ENCODE data around the gene NAGK.

NAGK gene

GRCh38 chr2:71074893-71075395 lies 6.5 kb downstream of the NAGK start:
- TF ChIP-seq BACH2 (CRISPR knock-in tag; IDR thresholded peaks at IDR 0.05; ENCODE audit: borderline replicate concordance) = no peak
- TF ChIP-seq GLIS3 (CRISPR knock-in tag; IDR thresholded peaks at IDR 0.05) = no peak
- no peak for TF ChIP-seq SNAI2 (CRISPR knock-in tag; IDR thresholded peaks at IDR 0.05)
- TF ChIP-seq ZNF565 (CRISPR knock-in tag; conservative IDR thresholded peaks at IDR 0.05; ENCODE audit: low read depth) = no peak
- no peak for TF ChIP-seq CSDC2 (CRISPR knock-in tag; IDR thresholded peaks at IDR 0.05)
- TF ChIP-seq, protein P1, sequence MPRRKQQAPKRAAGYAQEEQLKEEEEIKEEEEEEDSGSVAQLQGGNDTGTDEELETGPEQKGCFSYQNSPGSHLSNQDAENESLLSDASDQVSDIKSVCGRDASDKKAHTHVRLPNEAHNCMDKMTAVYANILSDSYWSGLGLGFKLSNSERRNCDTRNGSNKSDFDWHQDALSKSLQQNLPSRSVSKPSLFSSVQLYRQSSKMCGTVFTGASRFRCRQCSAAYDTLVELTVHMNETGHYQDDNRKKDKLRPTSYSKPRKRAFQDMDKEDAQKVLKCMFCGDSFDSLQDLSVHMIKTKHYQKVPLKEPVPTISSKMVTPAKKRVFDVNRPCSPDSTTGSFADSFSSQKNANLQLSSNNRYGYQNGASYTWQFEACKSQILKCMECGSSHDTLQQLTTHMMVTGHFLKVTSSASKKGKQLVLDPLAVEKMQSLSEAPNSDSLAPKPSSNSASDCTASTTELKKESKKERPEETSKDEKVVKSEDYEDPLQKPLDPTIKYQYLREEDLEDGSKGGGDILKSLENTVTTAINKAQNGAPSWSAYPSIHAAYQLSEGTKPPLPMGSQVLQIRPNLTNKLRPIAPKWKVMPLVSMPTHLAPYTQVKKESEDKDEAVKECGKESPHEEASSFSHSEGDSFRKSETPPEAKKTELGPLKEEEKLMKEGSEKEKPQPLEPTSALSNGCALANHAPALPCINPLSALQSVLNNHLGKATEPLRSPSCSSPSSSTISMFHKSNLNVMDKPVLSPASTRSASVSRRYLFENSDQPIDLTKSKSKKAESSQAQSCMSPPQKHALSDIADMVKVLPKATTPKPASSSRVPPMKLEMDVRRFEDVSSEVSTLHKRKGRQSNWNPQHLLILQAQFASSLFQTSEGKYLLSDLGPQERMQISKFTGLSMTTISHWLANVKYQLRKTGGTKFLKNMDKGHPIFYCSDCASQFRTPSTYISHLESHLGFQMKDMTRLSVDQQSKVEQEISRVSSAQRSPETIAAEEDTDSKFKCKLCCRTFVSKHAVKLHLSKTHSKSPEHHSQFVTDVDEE (CRISPR knock-in tag; IDR thresholded peaks at IDR 0.05) = no peak
- TF ChIP-seq, protein P2, sequence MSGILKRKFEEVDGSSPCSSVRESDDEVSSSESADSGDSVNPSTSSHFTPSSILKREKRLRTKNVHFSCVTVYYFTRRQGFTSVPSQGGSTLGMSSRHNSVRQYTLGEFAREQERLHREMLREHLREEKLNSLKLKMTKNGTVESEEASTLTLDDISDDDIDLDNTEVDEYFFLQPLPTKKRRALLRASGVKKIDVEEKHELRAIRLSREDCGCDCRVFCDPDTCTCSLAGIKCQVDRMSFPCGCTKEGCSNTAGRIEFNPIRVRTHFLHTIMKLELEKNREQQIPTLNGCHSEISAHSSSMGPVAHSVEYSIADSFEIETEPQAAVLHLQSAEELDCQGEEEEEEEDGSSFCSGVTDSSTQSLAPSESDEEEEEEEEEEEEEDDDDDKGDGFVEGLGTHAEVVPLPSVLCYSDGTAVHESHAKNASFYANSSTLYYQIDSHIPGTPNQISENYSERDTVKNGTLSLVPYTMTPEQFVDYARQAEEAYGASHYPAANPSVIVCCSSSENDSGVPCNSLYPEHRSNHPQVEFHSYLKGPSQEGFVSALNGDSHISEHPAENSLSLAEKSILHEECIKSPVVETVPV (CRISPR knock-in tag; IDR thresholded peaks at IDR 0.05) = no peak
- TF ChIP-seq, protein P3, sequence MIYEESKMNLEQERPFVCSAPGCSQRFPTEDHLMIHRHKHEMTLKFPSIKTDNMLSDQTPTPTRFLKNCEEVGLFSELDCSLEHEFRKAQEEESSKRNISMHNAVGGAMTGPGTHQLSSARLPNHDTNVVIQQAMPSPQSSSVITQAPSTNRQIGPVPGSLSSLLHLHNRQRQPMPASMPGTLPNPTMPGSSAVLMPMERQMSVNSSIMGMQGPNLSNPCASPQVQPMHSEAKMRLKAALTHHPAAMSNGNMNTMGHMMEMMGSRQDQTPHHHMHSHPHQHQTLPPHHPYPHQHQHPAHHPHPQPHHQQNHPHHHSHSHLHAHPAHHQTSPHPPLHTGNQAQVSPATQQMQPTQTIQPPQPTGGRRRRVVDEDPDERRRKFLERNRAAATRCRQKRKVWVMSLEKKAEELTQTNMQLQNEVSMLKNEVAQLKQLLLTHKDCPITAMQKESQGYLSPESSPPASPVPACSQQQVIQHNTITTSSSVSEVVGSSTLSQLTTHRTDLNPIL (CRISPR knock-in tag; IDR thresholded peaks at IDR 0.05; ENCODE audit: low read depth) = no peak
- TF ChIP-seq ESRRG (CRISPR knock-in tag; IDR thresholded peaks at IDR 0.05) = no peak
- TF ChIP-seq RARB (CRISPR knock-in tag; IDR thresholded peaks at IDR 0.05) = no peak
- no peak for TF ChIP-seq ZNF8 (CRISPR knock-in tag; IDR thresholded peaks at IDR 0.05)
- TF ChIP-seq ZFP30 (CRISPR knock-in tag; IDR thresholded peaks at IDR 0.05) = no peak
- TF ChIP-seq ZFP3 (CRISPR knock-in tag; IDR thresholded peaks at IDR 0.05) = no peak
- TF ChIP-seq ARNTL (CRISPR knock-in tag; IDR thresholded peaks at IDR 0.05; ENCODE audit: borderline replicate concordance, low read depth) = no peak
- TF ChIP-seq ISL1 (CRISPR knock-in tag; IDR thresholded peaks at IDR 0.05) = no peak
- no peak for TF ChIP-seq TCF4 (CRISPR knock-in tag; IDR thresholded peaks at IDR 0.05; ENCODE audit: borderline replicate concordance)
- no peak for TF ChIP-seq ZNF70 (CRISPR knock-in tag; IDR thresholded peaks at IDR 0.05)
- no peak for TF ChIP-seq TOX (CRISPR knock-in tag; IDR thresholded peaks at IDR 0.05; ENCODE audit: borderline replicate concordance)
- no peak for ATAC-seq

DNA sequence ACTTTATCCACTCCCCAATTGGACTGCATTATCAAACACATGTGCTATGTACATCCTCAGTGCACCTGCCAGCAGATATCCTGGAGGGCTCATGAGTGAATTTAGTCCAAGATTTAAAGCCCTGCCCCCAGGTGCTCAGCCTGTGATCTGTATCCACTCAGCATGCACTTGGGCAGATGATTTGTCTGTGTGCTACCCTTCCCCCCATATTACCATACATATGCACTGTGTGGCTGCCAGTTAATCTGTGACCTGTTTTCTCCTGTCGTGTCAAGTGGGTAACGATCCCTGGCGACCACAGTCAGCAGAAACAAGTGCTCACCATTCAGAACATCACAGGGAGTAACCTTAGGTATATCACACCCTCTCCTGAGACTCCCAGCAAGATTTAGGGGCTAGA lies 10.2 kb downstream of the NAGK start:
- no peak for ATAC-seq
- TF ChIP-seq TOX (CRISPR knock-in tag; IDR thresholded peaks at IDR 0.05; ENCODE audit: borderline replicate concordance) (no peak), ESRRG (CRISPR knock-in tag; IDR thresholded peaks at IDR 0.05) (no peak), ZNF565 (CRISPR knock-in tag; conservative IDR thresholded peaks at IDR 0.05; ENCODE audit: low read depth) (no peak), SNAI2 (CRISPR knock-in tag; IDR thresholded peaks at IDR 0.05) (no peak)

GRCh38 chr2:71082402-71083252 lies 14.2 kb downstream of the NAGK start:
- no peak for ATAC-seq
- TF ChIP-seq OSR1 (CRISPR knock-in tag; IDR thresholded peaks at IDR 0.05) (no peak), ESRRG (CRISPR knock-in tag; IDR thresholded peaks at IDR 0.05) (no peak), SNAI2 (CRISPR knock-in tag; IDR thresholded peaks at IDR 0.05) (no peak), ARNTL (CRISPR knock-in tag; IDR thresholded peaks at IDR 0.05; ENCODE audit: borderline replicate concordance, low read depth) (no peak), BACH2 (CRISPR knock-in tag; IDR thresholded peaks at IDR 0.05; ENCODE audit: borderline replicate concordance) (no peak), TOX (CRISPR knock-in tag; IDR thresholded peaks at IDR 0.05; ENCODE audit: borderline replicate concordance) (no peak), ZFP30 (CRISPR knock-in tag; IDR thresholded peaks at IDR 0.05) (no peak), TCF4 (CRISPR knock-in tag; IDR thresholded peaks at IDR 0.05; ENCODE audit: borderline replicate concordance) (no peak), POU6F1 (CRISPR knock-in tag; IDR thresholded peaks at IDR 0.05; ENCODE audit: borderline replicate concordance, low read depth) (no peak), ZNF70 (CRISPR knock-in tag; IDR thresholded peaks at IDR 0.05) (no peak), ISL1 (CRISPR knock-in tag; IDR thresholded peaks at IDR 0.05) (no peak), RARB (CRISPR knock-in tag; IDR thresholded peaks at IDR 0.05) (no peak), CSDC2 (CRISPR knock-in tag; IDR thresholded peaks at IDR 0.05) (no peak)
- TF ChIP-seq, protein P1 (CRISPR knock-in tag; IDR thresholded peaks at IDR 0.05) = no peak
- TF ChIP-seq, protein P2 (CRISPR knock-in tag; IDR thresholded peaks at IDR 0.05) = no peak
- TF ChIP-seq, protein P4, sequence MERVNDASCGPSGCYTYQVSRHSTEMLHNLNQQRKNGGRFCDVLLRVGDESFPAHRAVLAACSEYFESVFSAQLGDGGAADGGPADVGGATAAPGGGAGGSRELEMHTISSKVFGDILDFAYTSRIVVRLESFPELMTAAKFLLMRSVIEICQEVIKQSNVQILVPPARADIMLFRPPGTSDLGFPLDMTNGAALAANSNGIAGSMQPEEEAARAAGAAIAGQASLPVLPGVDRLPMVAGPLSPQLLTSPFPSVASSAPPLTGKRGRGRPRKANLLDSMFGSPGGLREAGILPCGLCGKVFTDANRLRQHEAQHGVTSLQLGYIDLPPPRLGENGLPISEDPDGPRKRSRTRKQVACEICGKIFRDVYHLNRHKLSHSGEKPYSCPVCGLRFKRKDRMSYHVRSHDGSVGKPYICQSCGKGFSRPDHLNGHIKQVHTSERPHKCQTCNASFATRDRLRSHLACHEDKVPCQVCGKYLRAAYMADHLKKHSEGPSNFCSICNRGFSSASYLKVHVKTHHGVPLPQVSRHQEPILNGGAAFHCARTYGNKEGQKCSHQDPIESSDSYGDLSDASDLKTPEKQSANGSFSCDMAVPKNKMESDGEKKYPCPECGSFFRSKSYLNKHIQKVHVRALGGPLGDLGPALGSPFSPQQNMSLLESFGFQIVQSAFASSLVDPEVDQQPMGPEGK (CRISPR knock-in tag; IDR thresholded peaks at IDR 0.05; ENCODE audit: borderline replicate concordance) = no peak

All from SK-N-SH treated with all-trans-retinoic acid at 6 μM for 48 hours (cell line).